ENCODE measurements around the gene TIGD3. TPM values are rescaled to one million over a fixed set of nuclear protein-coding genes. Genes with fewer than 3 reads are reported as not detected.

Gene TIGD3
- total RNA-seq, 2 donors from 2014 or later = 1.3 to 1.8 TPM

GRCh38 chr11:65390996-65391395 lies 36.4 kb downstream of the TIGD3 start:
- Mint-ChIP-seq H3K36me3 (ENCODE audit: insufficient read depth in 2 of 2) (peaks cover 0 to 4% of the 10 kb centered on the region in 2 donors), H3K27ac (no peak overlapping the region), H3K4me1 (ENCODE audit: low read depth) (peaks cover 34% of the 10 kb centered on the region), H3K4me3 (no peak overlapping the region), H3K27me3 (ENCODE audit: low read depth) (no peaks in the 10 kb centered on the region), H3K9me3 (no peaks in the 10 kb centered on the region)
- ATAC-seq (replicated peaks in 1 of 2) = no peak
- no peak for DNase-seq

GRCh38 chr11:65392186-65392829 lies 37.8 kb downstream of the TIGD3 start:
- Mint-ChIP-seq H3K4me3 (no peak overlapping the region), H3K27ac (no peak overlapping the region), H3K4me1 (ENCODE audit: low read depth) (peaks cover 26% of the 10 kb centered on the region), H3K36me3 (ENCODE audit: insufficient read depth in 2 of 2) (peaks cover 2 to 4% of the 10 kb centered on the region in 2 donors), H3K9me3 (no peaks in the 10 kb centered on the region), H3K27me3 (ENCODE audit: low read depth) (no peaks in the 10 kb centered on the region)
- no peak for ATAC-seq (replicated peaks in 1 of 2)
- no peak for DNase-seq

GRCh38 chr11:65392899-65393298 lies 38.3 kb downstream of the TIGD3 start:
- no peak overlapping the region for H3K4me3 Mint-ChIP-seq
- ATAC-seq (replicated peaks in 1 of 2) (no peak), DNase-seq (no peak)
- peaks cover 3 to 4% of the 10 kb centered on the region in 2 donors for H3K36me3 Mint-ChIP-seq (ENCODE audit: insufficient read depth in 2 of 2)
- no peaks in the 10 kb centered on the region for H3K9me3 Mint-ChIP-seq
- H3K4me1 Mint-ChIP-seq (ENCODE audit: low read depth) = peaks cover 22% of the 10 kb centered on the region
- H3K27me3 Mint-ChIP-seq (ENCODE audit: low read depth) = no peaks in the 10 kb centered on the region
- H3K27ac Mint-ChIP-seq = no peak overlapping the region

GRCh38 chr11:65393513-65394079 lies 39.0 kb downstream of the TIGD3 start:
- H3K9me3 Mint-ChIP-seq = no peaks in the 10 kb centered on the region
- no peaks in the 10 kb centered on the region for H3K27me3 Mint-ChIP-seq (ENCODE audit: low read depth)
- DNase-seq = no peak
- peaks cover 15% of the 10 kb centered on the region for H3K4me1 Mint-ChIP-seq (ENCODE audit: low read depth)
- no peak overlapping the region for H3K27ac Mint-ChIP-seq
- no peak overlapping the region for H3K4me3 Mint-ChIP-seq
- no peak for ATAC-seq (replicated peaks in 1 of 2)
- H3K36me3 Mint-ChIP-seq (ENCODE audit: insufficient read depth in 2 of 2) = peaks cover 3 to 4% of the 10 kb centered on the region in 2 donors

- Mint-ChIP-seq H3K27me3 (ENCODE audit: low read depth) (no peaks in the 10 kb centered on the region), H3K4me1 (ENCODE audit: low read depth) (peaks cover 10% of the 10 kb centered on the region), H3K4me3 (no peak overlapping the region), H3K27ac (no peak overlapping the region), H3K36me3 (ENCODE audit: insufficient read depth in 2 of 2) (peaks cover 3% of the 10 kb centered on the region in 2 donors), H3K9me3 (no peaks in the 10 kb centered on the region)
- ATAC-seq (replicated peaks in 1 of 2) (no peak), DNase-seq (no peak)
Measured at GRCh38 chr11:65394125-65394536, 39.6 kb downstream of the TIGD3 start.

- ATAC-seq (replicated peaks in 1 of 2) = no peak
Measured at GRCh38 chr11:65395961-65396530, 41.5 kb downstream of the TIGD3 start.

GRCh38 chr11:65396769-65397745 lies 42.5 kb downstream of the TIGD3 start:
- Mint-ChIP-seq H3K27me3 (ENCODE audit: low read depth) (no peaks in the 10 kb centered on the region), H3K36me3 (ENCODE audit: insufficient read depth in 2 of 2) (peaks cover 3 to 4% of the 10 kb centered on the region in 2 donors), H3K27ac (no peak overlapping the region), H3K4me3 (no peak overlapping the region), H3K4me1 (ENCODE audit: low read depth) (peaks cover under 1% of the 10 kb centered on the region), H3K9me3 (no peaks in the 10 kb centered on the region)
- no peak for DNase-seq
- ATAC-seq (replicated peaks in 1 of 2) = no peak

More at GRCh38 chr11:65395961-65396530, 41.5 kb downstream of the TIGD3 start:
- no peaks in the 10 kb centered on the region for H3K9me3 Mint-ChIP-seq
- DNase-seq = no peak
- H3K27me3 Mint-ChIP-seq (ENCODE audit: low read depth) = no peaks in the 10 kb centered on the region
- no peak overlapping the region for H3K4me3 Mint-ChIP-seq
- no peak overlapping the region for H3K27ac Mint-ChIP-seq
- H3K4me1 Mint-ChIP-seq (ENCODE audit: low read depth) = no peaks in the 10 kb centered on the region
- peaks cover 3 to 4% of the 10 kb centered on the region in 2 donors for H3K36me3 Mint-ChIP-seq (ENCODE audit: insufficient read depth in 2 of 2)

- DNase-seq (no peak), ATAC-seq (replicated peaks in 1 of 2) (no peak)
- Mint-ChIP-seq H3K27ac (no peak overlapping the region), H3K9me3 (no peaks in the 10 kb centered on the region), H3K4me1 (ENCODE audit: low read depth) (peaks cover 7% of the 10 kb centered on the region), H3K36me3 (ENCODE audit: insufficient read depth in 2 of 2) (peaks cover 3 to 7% of the 10 kb centered on the region in 2 donors), H3K27me3 (ENCODE audit: low read depth) (no peaks in the 10 kb centered on the region), H3K4me3 (no peak overlapping the region)
Measured at GRCh38 chr11:65398362-65398910, 43.9 kb downstream of the TIGD3 start.

GRCh38 chr11:65399249-65399648 lies 44.7 kb downstream of the TIGD3 start:
- ATAC-seq (replicated peaks in 1 of 2) (no peak), DNase-seq (no peak)
- Mint-ChIP-seq H3K27me3 (ENCODE audit: low read depth) (no peaks in the 10 kb centered on the region), H3K9me3 (no peaks in the 10 kb centered on the region), H3K4me3 (no peak overlapping the region), H3K27ac (no peak overlapping the region), H3K4me1 (ENCODE audit: low read depth) (peaks cover 7% of the 10 kb centered on the region), H3K36me3 (ENCODE audit: insufficient read depth in 2 of 2) (peaks cover 3 to 7% of the 10 kb centered on the region in 2 donors)

- DNase-seq = no peak
- Mint-ChIP-seq H3K27ac (no peak overlapping the region), H3K9me3 (no peaks in the 10 kb centered on the region), H3K27me3 (ENCODE audit: low read depth) (no peaks in the 10 kb centered on the region), H3K4me1 (ENCODE audit: low read depth) (peaks cover 7% of the 10 kb centered on the region), H3K36me3 (ENCODE audit: insufficient read depth in 2 of 2) (peaks cover 3 to 7% of the 10 kb centered on the region in 2 donors), H3K4me3 (no peak overlapping the region)
- no peak for ATAC-seq (replicated peaks in 1 of 2)
Measured at GRCh38 chr11:65399845-65400244, 45.3 kb downstream of the TIGD3 start.

- Mint-ChIP-seq H3K27ac (no peak overlapping the region), H3K9me3 (no peaks in the 10 kb centered on the region), H3K4me3 (no peak overlapping the region), H3K4me1 (ENCODE audit: low read depth) (peaks cover 7% of the 10 kb centered on the region), H3K27me3 (ENCODE audit: low read depth) (no peaks in the 10 kb centered on the region), H3K36me3 (ENCODE audit: insufficient read depth in 2 of 2) (peaks cover 3 to 10% of the 10 kb centered on the region in 2 donors)
- no peak for ATAC-seq (replicated peaks in 1 of 2)
- no peak for DNase-seq
Measured at GRCh38 chr11:65400307-65401072, 45.9 kb downstream of the TIGD3 start.
